ENCODE results near the gene SNRNP70. TPM values are rescaled to one million over a fixed set of nuclear protein-coding genes. Genes with fewer than 3 reads are reported as not detected.

SNRNP70 gene
- total and polyA plus RNA-seq, 2 donors (not counting 1 experiment from before 2014, with no cell fraction given), result 72.2 to 142 TPM

DNA sequence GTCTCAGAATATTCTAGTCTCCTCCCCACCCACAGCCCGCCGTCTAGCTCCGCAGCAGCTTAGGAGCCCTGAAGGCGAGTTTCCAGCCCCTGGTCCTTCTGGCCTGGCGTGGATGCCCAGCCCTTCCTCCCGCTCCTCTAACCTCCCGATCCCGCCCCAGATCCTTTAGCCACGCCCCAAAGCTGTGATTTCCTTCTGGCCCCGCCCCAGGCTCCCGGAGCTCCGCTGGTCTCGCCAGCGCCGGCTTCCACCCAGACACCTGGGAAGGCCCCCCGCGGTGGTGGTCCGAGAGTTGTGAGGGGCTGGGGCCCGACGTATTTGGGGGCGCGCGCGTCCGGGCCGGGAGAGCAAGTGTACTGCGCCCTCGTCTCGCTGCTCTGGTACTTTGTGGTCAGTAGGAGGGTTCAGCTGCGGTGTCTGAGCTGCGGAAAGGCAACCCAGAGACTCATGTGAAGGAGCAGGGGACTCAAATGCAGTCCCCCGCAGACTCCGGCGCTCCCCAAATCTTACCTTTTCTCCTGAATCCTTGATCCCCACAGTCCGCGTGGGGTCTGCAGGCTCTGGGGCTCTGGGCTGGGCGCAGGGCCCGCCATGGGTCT lies 27.5 kb upstream of the SNRNP70 start, which contains the start of gene CGB7:
Gene CGB7, minus strand, starts transcription at position 114 of the 599 bp plus-strand sequence. CDS start 2,374 bp downstream, outside the sequence.
- no peak within 1 kb of the TSS for H3K9ac ChIP-seq (ENCODE audit: insufficient read depth, low read length)
- TF ChIP-seq, protein P1, sequence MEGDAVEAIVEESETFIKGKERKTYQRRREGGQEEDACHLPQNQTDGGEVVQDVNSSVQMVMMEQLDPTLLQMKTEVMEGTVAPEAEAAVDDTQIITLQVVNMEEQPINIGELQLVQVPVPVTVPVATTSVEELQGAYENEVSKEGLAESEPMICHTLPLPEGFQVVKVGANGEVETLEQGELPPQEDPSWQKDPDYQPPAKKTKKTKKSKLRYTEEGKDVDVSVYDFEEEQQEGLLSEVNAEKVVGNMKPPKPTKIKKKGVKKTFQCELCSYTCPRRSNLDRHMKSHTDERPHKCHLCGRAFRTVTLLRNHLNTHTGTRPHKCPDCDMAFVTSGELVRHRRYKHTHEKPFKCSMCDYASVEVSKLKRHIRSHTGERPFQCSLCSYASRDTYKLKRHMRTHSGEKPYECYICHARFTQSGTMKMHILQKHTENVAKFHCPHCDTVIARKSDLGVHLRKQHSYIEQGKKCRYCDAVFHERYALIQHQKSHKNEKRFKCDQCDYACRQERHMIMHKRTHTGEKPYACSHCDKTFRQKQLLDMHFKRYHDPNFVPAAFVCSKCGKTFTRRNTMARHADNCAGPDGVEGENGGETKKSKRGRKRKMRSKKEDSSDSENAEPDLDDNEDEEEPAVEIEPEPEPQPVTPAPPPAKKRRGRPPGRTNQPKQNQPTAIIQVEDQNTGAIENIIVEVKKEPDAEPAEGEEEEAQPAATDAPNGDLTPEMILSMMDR (conservative IDR thresholded peaks at IDR 0.05 in 1 of 2, IDR thresholded peaks at IDR 0.05 in 1 of 2; ENCODE audit: low read depth in 1 of 2, low read length in 2 of 2), result no peak
- no peak for TF ChIP-seq EZH2 (IDR thresholded peaks at IDR 0.05; ENCODE audit: low read length, missing control alignments)

DNA sequence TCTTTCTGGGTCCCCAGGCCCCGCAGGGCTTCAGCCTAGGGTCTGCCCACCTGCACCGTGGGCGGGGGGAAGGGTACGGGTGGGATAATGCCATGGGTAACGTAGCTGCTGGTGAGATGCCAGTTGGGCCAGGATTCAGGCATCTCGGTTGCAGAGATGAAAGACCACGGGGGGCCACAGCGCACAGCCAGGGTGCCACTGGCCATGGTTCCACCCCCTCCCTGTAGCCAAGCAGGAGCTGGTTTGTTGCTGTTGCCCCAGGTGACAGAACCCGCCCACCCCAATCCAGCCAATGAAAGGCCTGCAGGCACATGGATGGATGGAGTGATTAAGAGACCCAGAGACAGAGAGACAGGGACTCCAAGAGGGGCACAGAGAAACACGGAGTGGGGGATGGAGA lies 26.7 kb upstream of the SNRNP70 start:
- no peak overlapping the region for H3K4me3 ChIP-seq (replicated peaks in 1 of 4; ENCODE audit: control extremely low read depth in 1 of 4, insufficient read depth in 1 of 4, low read depth in 3 of 4, low read length in 4 of 4)
- H3K36me3 ChIP-seq (ENCODE audit: control insufficient read depth, insufficient read depth, low read length), result no peaks in the 10 kb centered on the region
- no peak overlapping the region for H3K4me2 ChIP-seq (ENCODE audit: extremely low read depth, insufficient read depth, low read length)
- peak in 1 of 2 donors; percentile 51 for DNase-seq (ENCODE audit: low read depth in 2 of 2)
- H3K27me3 ChIP-seq (ENCODE audit: control insufficient read depth, insufficient read depth, low read length), result no peaks in the 10 kb centered on the region
- no peak overlapping the region for H2AFZ ChIP-seq (ENCODE audit: low read length)
- H3K4me1 ChIP-seq (ENCODE audit: control insufficient read depth, extremely low read depth, insufficient read depth, low read length), result peaks cover 2% of the 10 kb centered on the region
- no peaks in the 10 kb centered on the region for H4K20me1 ChIP-seq (ENCODE audit: control insufficient read depth, extremely low read depth, insufficient read depth, low read length)
- no peaks in the 10 kb centered on the region for H3K9me3 ChIP-seq (ENCODE audit: control insufficient read depth, insufficient read depth, low read depth, low read length)
- no peak overlapping the region for H3K27ac ChIP-seq (ENCODE audit: insufficient read depth, low read length)
- H3K9ac ChIP-seq (ENCODE audit: insufficient read depth, low read length), result no peak overlapping the region
- TF ChIP-seq EZH2 (IDR thresholded peaks at IDR 0.05; ENCODE audit: low read length, missing control alignments), result no peak
- TF ChIP-seq, protein P1 (conservative IDR thresholded peaks at IDR 0.05 in 1 of 2, IDR thresholded peaks at IDR 0.05 in 1 of 2; ENCODE audit: low read depth in 1 of 2, low read length in 2 of 2), result no peak
- no peaks in the 10 kb centered on the region for H3K79me2 ChIP-seq (ENCODE audit: control insufficient read depth, insufficient read depth, low read length)

More for the DNA sequence above, 27.5 kb upstream of the SNRNP70 start, which contains the start of gene CGB7:
- Histone ChIP-seq H3K4me1 (ENCODE audit: control insufficient read depth, extremely low read depth, insufficient read depth, low read length) (peaks cover 2% of the 10 kb centered on the region), H2AFZ (ENCODE audit: low read length) (peak within 1 kb of the TSS; percentile 62), H4K20me1 (ENCODE audit: control insufficient read depth, extremely low read depth, insufficient read depth, low read length) (no peaks in the 10 kb centered on the region), H3K27me3 (ENCODE audit: control insufficient read depth, insufficient read depth, low read length) (no peaks in the 10 kb centered on the region), H3K79me2 (ENCODE audit: control insufficient read depth, insufficient read depth, low read length) (no peaks in the 10 kb centered on the region), H3K36me3 (ENCODE audit: control insufficient read depth, insufficient read depth, low read length) (no peaks in the 10 kb centered on the region), H3K9me3 (ENCODE audit: control insufficient read depth, insufficient read depth, low read depth, low read length) (no peaks in the 10 kb centered on the region), H3K27ac (ENCODE audit: insufficient read depth, low read length) (no peak within 1 kb of the TSS), H3K4me3 (replicated peaks in 1 of 4; ENCODE audit: control extremely low read depth in 1 of 4, insufficient read depth in 1 of 4, low read depth in 3 of 4, low read length in 4 of 4) (peak within 1 kb of the TSS; percentile 45 to 64 (median 52)), H3K4me2 (ENCODE audit: extremely low read depth, insufficient read depth, low read length) (peak within 1 kb of the TSS; percentile 94)
- peak; percentile 33 to 62 for DNase-seq (ENCODE audit: low read depth in 2 of 2)

DNA sequence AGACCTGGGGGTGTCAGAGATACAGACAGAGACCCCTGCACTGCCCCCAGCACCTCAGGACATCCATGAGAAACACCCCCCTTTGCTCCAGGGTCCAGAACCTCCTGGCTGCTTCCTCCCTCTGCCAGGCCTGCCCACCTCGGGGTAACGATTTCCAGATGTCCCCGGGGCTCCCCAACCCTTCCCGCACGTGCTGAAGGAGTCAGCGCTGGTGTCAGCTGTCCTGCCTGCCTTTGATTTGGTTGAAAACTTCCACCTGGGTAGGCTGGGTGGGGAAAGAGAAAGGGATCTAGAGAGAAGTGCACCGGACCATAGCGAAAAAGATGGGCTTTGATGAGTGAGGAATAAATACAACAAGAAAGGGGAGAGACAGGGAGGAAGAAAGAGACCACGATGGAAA lies 26.2 kb upstream of the SNRNP70 start:
- Histone ChIP-seq H3K9ac (ENCODE audit: insufficient read depth, low read length) (no peak overlapping the region), H3K36me3 (ENCODE audit: control insufficient read depth, insufficient read depth, low read length) (no peaks in the 10 kb centered on the region), H3K79me2 (ENCODE audit: control insufficient read depth, insufficient read depth, low read length) (no peaks in the 10 kb centered on the region), H3K9me3 (ENCODE audit: control insufficient read depth, insufficient read depth, low read depth, low read length) (no peaks in the 10 kb centered on the region), H3K4me1 (ENCODE audit: control insufficient read depth, extremely low read depth, insufficient read depth, low read length) (peaks cover 2% of the 10 kb centered on the region), H2AFZ (ENCODE audit: low read length) (no peak overlapping the region), H3K27ac (ENCODE audit: insufficient read depth, low read length) (no peak overlapping the region), H3K27me3 (ENCODE audit: control insufficient read depth, insufficient read depth, low read length) (peaks cover 2% of the 10 kb centered on the region), H4K20me1 (ENCODE audit: control insufficient read depth, extremely low read depth, insufficient read depth, low read length) (no peaks in the 10 kb centered on the region), H3K4me2 (ENCODE audit: extremely low read depth, insufficient read depth, low read length) (no peak overlapping the region), H3K4me3 (replicated peaks in 1 of 4; ENCODE audit: control extremely low read depth in 1 of 4, insufficient read depth in 1 of 4, low read depth in 3 of 4, low read length in 4 of 4) (no peak overlapping the region)
- no peak for TF ChIP-seq EZH2 (IDR thresholded peaks at IDR 0.05; ENCODE audit: low read length, missing control alignments)
- TF ChIP-seq, protein P1 (conservative IDR thresholded peaks at IDR 0.05 in 1 of 2, IDR thresholded peaks at IDR 0.05 in 1 of 2; ENCODE audit: low read depth in 1 of 2, low read length in 2 of 2), result no peak
- DNase-seq (ENCODE audit: low read depth in 2 of 2), result no peak
